Epithelial cell of esophagus (primary cell): ENCODE results near the gene ABHD16B.

Source experiments
- DNase-seq: peaks from one replicate; pipeline ENCODE4 v3.0.0; 2010; ENCODE audit warnings: low read depth
- H3K4me3 ChIP-seq: 2 replicates; pipeline ENCODE4 v1.5.1; 2011; ENCODE audit warnings: mild to moderate bottlenecking, low read length, control low read depth
- CTCF ChIP-seq: IDR thresholded peaks from 2 replicates; pipeline ENCODE4 v1.5.1; 2011; ENCODE audit warnings: low read depth, mild to moderate bottlenecking, low read length, control low read depth, inconsistent platforms; ENCODE audit not compliant: insufficient read depth; ENCODE audit errors: missing control alignments

ABHD16B gene

GRCh38 chr20:63842258-63842657 is 19.0 kb upstream of the ABHD16B start:
- DNase-seq = no peak
- TF ChIP-seq CTCF = no peak
- no peak overlapping the region for H3K4me3 ChIP-seq

GRCh38 chr20:63843222-63843621 is 18.1 kb upstream of the ABHD16B start:
- no peak for TF ChIP-seq CTCF
- no peak for DNase-seq
- H3K4me3 ChIP-seq = no peak overlapping the region

GRCh38 chr20:63843778-63844177 is 17.5 kb upstream of the ABHD16B start:
- no peak for TF ChIP-seq CTCF
- no peak for DNase-seq
- no peak overlapping the region for H3K4me3 ChIP-seq

GRCh38 chr20:63844511-63844991 is 16.7 kb upstream of the ABHD16B start:
- DNase-seq = no peak
- H3K4me3 ChIP-seq = no peak overlapping the region
- no peak for TF ChIP-seq CTCF

GRCh38 chr20:63846128-63846771 is 15.0 kb upstream of the ABHD16B start:
- no peak for TF ChIP-seq CTCF
- H3K4me3 ChIP-seq = no peak overlapping the region
- no peak for DNase-seq

GRCh38 chr20:63846888-63847236 is 14.4 kb upstream of the ABHD16B start:
- H3K4me3 ChIP-seq = no peak overlapping the region
- DNase-seq = no peak
- TF ChIP-seq CTCF = no peak
